Measurements from ENCODE around the gene VAC14.
"Not testable (repeated sequence)": the region's sequence is repeated elsewhere in the genome, so short reads cannot be mapped to it uniquely, and the experiment has no call there.

The VAC14 gene

GRCh38 chr16:70646260-70647241, 154.4 kb downstream of the VAC14 start, which contains the start of gene IL34:
IL34 (plus strand) TSS chr16:70646559; CDS start chr16:70646948, 389 bp downstream.
- DNase-seq (ENCODE audit: low read depth), result no peak

GRCh38 chr16:70644763-70645597, 156.0 kb downstream of the VAC14 start:
- DNase-seq (ENCODE audit: low read depth), result no peak

- not testable (repeated sequence) for DNase-seq (ENCODE audit: low read depth)
These were observed 157.7 kb downstream of the VAC14 start for GRCh38 chr16:70643264-70643663.

GRCh38 chr16:70642633-70643032, 158.3 kb downstream of the VAC14 start:
- DNase-seq (ENCODE audit: low read depth), result no peak

- DNase-seq (ENCODE audit: low read depth), result no peak
These were observed 161.9 kb downstream of the VAC14 start for GRCh38 chr16:70638814-70639792.
